ENCODE measurements around the gene NEK10.

- TF ChIP-seq, protein P1, sequence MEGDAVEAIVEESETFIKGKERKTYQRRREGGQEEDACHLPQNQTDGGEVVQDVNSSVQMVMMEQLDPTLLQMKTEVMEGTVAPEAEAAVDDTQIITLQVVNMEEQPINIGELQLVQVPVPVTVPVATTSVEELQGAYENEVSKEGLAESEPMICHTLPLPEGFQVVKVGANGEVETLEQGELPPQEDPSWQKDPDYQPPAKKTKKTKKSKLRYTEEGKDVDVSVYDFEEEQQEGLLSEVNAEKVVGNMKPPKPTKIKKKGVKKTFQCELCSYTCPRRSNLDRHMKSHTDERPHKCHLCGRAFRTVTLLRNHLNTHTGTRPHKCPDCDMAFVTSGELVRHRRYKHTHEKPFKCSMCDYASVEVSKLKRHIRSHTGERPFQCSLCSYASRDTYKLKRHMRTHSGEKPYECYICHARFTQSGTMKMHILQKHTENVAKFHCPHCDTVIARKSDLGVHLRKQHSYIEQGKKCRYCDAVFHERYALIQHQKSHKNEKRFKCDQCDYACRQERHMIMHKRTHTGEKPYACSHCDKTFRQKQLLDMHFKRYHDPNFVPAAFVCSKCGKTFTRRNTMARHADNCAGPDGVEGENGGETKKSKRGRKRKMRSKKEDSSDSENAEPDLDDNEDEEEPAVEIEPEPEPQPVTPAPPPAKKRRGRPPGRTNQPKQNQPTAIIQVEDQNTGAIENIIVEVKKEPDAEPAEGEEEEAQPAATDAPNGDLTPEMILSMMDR (IDR thresholded peaks at IDR 0.05) = no peak
- TF ChIP-seq POLR2AphosphoS2 (conservative IDR thresholded peaks at IDR 0.05; ENCODE audit: low read length) (no peak), EHMT2 (IDR thresholded peaks at IDR 0.05; ENCODE audit: low read depth) (no peak), FOSB (CRISPR knock-in tag; IDR thresholded peaks at IDR 0.05) (no peak)
Measured at GRCh38 chr3:27221264-27221932, 147.8 kb downstream of the NEK10 start.

Data from A549 (cell line).